Measurements from ENCODE around the gene SKI.

Gene SKI

GRCh38 chr1:2339206-2340085, 111.3 kb downstream of the SKI start:
- DNase-seq (ENCODE audit: low read depth in 2 of 2), result no peak

- no peak for DNase-seq (ENCODE audit: low read depth in 2 of 2)
These were observed 112.2 kb downstream of the SKI start for GRCh38 chr1:2340086-2340917.

GRCh38 chr1:2340918-2341254, 112.8 kb downstream of the SKI start:
- DNase-seq (ENCODE audit: low read depth in 2 of 2), result no peak

GRCh38 chr1:2341706-2342383, 113.7 kb downstream of the SKI start:
- DNase-seq (ENCODE audit: low read depth in 2 of 2), result no peak

GRCh38 chr1:2342384-2343022, 114.4 kb downstream of the SKI start:
- DNase-seq (ENCODE audit: low read depth in 2 of 2), result no peak

- no peak for DNase-seq (ENCODE audit: low read depth in 2 of 2)
These were observed 115.2 kb downstream of the SKI start for GRCh38 chr1:2343023-2343935.

- DNase-seq (ENCODE audit: low read depth in 2 of 2), result no peak
These were observed 116.1 kb downstream of the SKI start for GRCh38 chr1:2344121-2344681.

GRCh38 chr1:2344744-2345296, 116.7 kb downstream of the SKI start:
- no peak for DNase-seq (ENCODE audit: low read depth in 2 of 2)

- DNase-seq (ENCODE audit: low read depth in 2 of 2), result no peak
These were observed 117.4 kb downstream of the SKI start for GRCh38 chr1:2345297-2346075.

- no peak for DNase-seq (ENCODE audit: low read depth in 2 of 2)
These were observed 118.7 kb downstream of the SKI start for GRCh38 chr1:2346691-2347408.

- no peak for DNase-seq (ENCODE audit: low read depth in 2 of 2)
These were observed 119.3 kb downstream of the SKI start for GRCh38 chr1:2347409-2347785.

GRCh38 chr1:2347896-2348295, 119.8 kb downstream of the SKI start:
- no peak for DNase-seq (ENCODE audit: low read depth in 2 of 2)

GRCh38 chr1:2348346-2349325, 120.5 kb downstream of the SKI start:
- DNase-seq (ENCODE audit: low read depth in 2 of 2), result no peak

- no peak for DNase-seq (ENCODE audit: low read depth in 2 of 2)
These were observed 121.7 kb downstream of the SKI start for GRCh38 chr1:2349806-2350205.

GRCh38 chr1:2350501-2350900, 122.4 kb downstream of the SKI start:
- no peak for DNase-seq (ENCODE audit: low read depth in 2 of 2)

- no peak for DNase-seq (ENCODE audit: low read depth in 2 of 2)
These were observed 123.0 kb downstream of the SKI start for GRCh38 chr1:2350911-2351655.

- DNase-seq (ENCODE audit: low read depth in 2 of 2), result no peak
These were observed 123.6 kb downstream of the SKI start for GRCh38 chr1:2351723-2352122.

All from stimulated activated CD8-positive, alpha-beta memory T cell treated with anti-CD3 and anti-CD28 coated beads, Interleukin-15, amount 100 ng/mL, for 4 hours (primary cell).